GM12872 (cell line): ENCODE results near the gene ZNF398.

Experiments
- CTCF ChIP-seq: IDR thresholded peaks from 3 replicates; pipeline ENCODE4 v1.5.1; 2011; ENCODE audit warnings: low read depth, mild to moderate bottlenecking, low read length, moderate library complexity; ENCODE audit not compliant: insufficient read depth

Gene ZNF398

GRCh38 chr7:149140831-149141230, 6.4 kb upstream of the ZNF398 start:
- TF ChIP-seq CTCF: no peak

- no peak for TF ChIP-seq CTCF
These were observed 5.4 kb upstream of the ZNF398 start for GRCh38 chr7:149141893-149142292.

- no peak for TF ChIP-seq CTCF
These were observed 2.0 kb upstream of the ZNF398 start for GRCh38 chr7:149145031-149145845.

GRCh38 chr7:149147752-149148653, 750 bp downstream of the ZNF398 start:
- TF ChIP-seq CTCF: no peak

GRCh38 chr7:149150981-149151380, 3.7 kb downstream of the ZNF398 start:
- no peak for TF ChIP-seq CTCF

GRCh38 chr7:149153346-149153745, 6.1 kb downstream of the ZNF398 start:
- TF ChIP-seq CTCF: no peak

- TF ChIP-seq CTCF: no peak
These were observed 6.8 kb downstream of the ZNF398 start for GRCh38 chr7:149154056-149154455.
